MM.1S (cell line): Measurements from ENCODE around the gene LPAR6.

Source experiments
- EZH2 ChIP-seq: fragments of 300-600 bp; sonication (generic); optimal IDR thresholded peaks from 2 replicates; pipeline ENCODE3; 2017; ENCODE audit warnings: low read depth, mild to moderate bottlenecking, antibody characterized with exemption, low read length, mixed read lengths
- TF ChIP-seq, protein P1 (sequence below): fragments of 300-600 bp; sonication (generic); IDR thresholded peaks from 2 replicates; pipeline ENCODE4 v1.5.1; 2016; ENCODE audit warnings: antibody characterized with exemption, low read length, mixed read lengths

DNA sequence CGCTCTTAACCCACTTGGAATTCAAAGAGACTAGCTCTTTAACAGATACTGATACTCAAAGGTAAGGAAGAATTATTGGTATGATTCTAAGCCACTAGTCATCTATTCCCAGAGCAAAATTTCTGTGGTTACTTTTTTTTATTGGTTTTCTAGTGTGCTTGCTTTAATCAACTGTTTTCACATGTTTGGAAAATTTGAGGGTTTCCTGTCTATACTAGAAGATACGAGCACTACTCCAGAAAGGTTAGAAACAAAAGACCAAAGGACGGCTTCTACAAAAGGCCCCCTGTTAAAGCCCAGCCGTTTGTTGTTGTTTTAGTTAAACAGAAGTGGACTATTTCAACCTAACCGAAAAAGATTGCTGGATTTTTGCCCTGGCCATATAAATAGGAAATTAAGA lies 18.5 kb upstream of the LPAR6 start:
- TF ChIP-seq, protein P1, sequence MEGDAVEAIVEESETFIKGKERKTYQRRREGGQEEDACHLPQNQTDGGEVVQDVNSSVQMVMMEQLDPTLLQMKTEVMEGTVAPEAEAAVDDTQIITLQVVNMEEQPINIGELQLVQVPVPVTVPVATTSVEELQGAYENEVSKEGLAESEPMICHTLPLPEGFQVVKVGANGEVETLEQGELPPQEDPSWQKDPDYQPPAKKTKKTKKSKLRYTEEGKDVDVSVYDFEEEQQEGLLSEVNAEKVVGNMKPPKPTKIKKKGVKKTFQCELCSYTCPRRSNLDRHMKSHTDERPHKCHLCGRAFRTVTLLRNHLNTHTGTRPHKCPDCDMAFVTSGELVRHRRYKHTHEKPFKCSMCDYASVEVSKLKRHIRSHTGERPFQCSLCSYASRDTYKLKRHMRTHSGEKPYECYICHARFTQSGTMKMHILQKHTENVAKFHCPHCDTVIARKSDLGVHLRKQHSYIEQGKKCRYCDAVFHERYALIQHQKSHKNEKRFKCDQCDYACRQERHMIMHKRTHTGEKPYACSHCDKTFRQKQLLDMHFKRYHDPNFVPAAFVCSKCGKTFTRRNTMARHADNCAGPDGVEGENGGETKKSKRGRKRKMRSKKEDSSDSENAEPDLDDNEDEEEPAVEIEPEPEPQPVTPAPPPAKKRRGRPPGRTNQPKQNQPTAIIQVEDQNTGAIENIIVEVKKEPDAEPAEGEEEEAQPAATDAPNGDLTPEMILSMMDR: no peak
- TF ChIP-seq EZH2: no peak
